Endodermal cell (in vitro differentiated cells): ENCODE data around the gene YPEL5. TPM values are rescaled to one million over a fixed set of nuclear protein-coding genes. Genes with fewer than 3 reads are reported as not detected.

ENCODE experiments used
- DNase-seq: peaks from one replicate; pipeline ENCODE4 v3.0.0-alpha.2; 2017
- H3K27ac ChIP-seq: 2 replicates; pipeline ENCODE4 v1.5.1; 2013; ENCODE audit warnings: mild to moderate bottlenecking, low read depth, low read length, moderate library complexity
- H3K27me3 ChIP-seq: 2 replicates; pipeline ENCODE4 v1.6.1; 2013; ENCODE audit warnings: mild to moderate bottlenecking, low read length, moderate library complexity; ENCODE audit not compliant: insufficient read depth, control insufficient read depth, poor library complexity, severe bottlenecking
- H3K36me3 ChIP-seq: 2 replicates; pipeline ENCODE4 v1.7.0; 2013; ENCODE audit warnings: mild to moderate bottlenecking, low read length, moderate library complexity; ENCODE audit not compliant: control insufficient read depth, insufficient read depth
- H3K4me1 ChIP-seq: one replicate; pipeline ENCODE4 v1.7.0; 2013; ENCODE audit warnings: low read length; ENCODE audit not compliant: control insufficient read depth, insufficient read depth
- H3K4me3 ChIP-seq: 2 replicates; pipeline ENCODE4 v1.5.1; 2013; ENCODE audit warnings: mild to moderate bottlenecking, low read length, moderate library complexity
- H3K9ac ChIP-seq: 2 replicates; pipeline ENCODE4 v1.6.1; 2013; ENCODE audit warnings: mild to moderate bottlenecking, low read length, moderate library complexity; ENCODE audit not compliant: poor library complexity, severe bottlenecking; ENCODE audit errors: extremely low read depth
- H3K9me3 ChIP-seq: 2 replicates; pipeline ENCODE4 v1.6.1; 2013; ENCODE audit warnings: mild to moderate bottlenecking, low read length, moderate library complexity; ENCODE audit not compliant: control insufficient read depth
- H3K27ac Mint-ChIP-seq: 2 replicates; pipeline ENCODE4 v1.8.0; 2020; ENCODE audit warnings: mixed read lengths
- H3K27me3 Mint-ChIP-seq: 2 replicates; pipeline ENCODE4 v1.8.0; 2021; ENCODE audit warnings: mild to moderate bottlenecking, mixed read lengths; ENCODE audit not compliant: insufficient read depth
- H3K36me3 Mint-ChIP-seq: 2 replicates; pipeline ENCODE4 v1.8.0; 2020; ENCODE audit warnings: low read depth, mixed read lengths
- H3K4me1 Mint-ChIP-seq: 2 replicates; pipeline ENCODE4 v1.8.0; 2020; ENCODE audit warnings: mixed read lengths
- H3K4me3 Mint-ChIP-seq: 2 replicates; pipeline ENCODE4 v1.8.0; 2020; ENCODE audit warnings: mild to moderate bottlenecking, moderate library complexity, mixed read lengths
- H3K9me3 Mint-ChIP-seq: 2 replicates; pipeline ENCODE4 v1.8.0; 2020; ENCODE audit warnings: mild to moderate bottlenecking, mixed read lengths
- WGBS, 2 experiments: methylation state at CpG; one replicate each; pipeline versions ENCODE4 v1.1.5 to v1.1.7; 2013; ENCODE audit warnings: missing lambda C conversion rate in 2 of 2, mixed read lengths in 1 of 2; ENCODE audit not compliant: insufficient coverage in 1 of 2, insufficient read length in 1 of 2; 5-methylcytosine and 5-hydroxymethylcytosine counted together
- total RNA-seq, 2 donors: library from RNA; stranded (reverse); fragmentation: NEBNext Ultra II Directional in 1 of 2; extraction: Animal tissue kit (Norgen Biotek cat#: 25700) in 1 of 2; gene quantifications; 2 replicates in 1 of 2; 3 replicates in 1 of 2; pipeline ENCODE4 v1.2.1, GENCODE V29; 2021
- TF ChIP-seq, protein P1 (sequence below): fragments of 200-600 bp; sonication (generic); conservative IDR thresholded peaks from 2 replicates; pipeline ENCODE4 v1.5.0; 2021; ENCODE audit warnings: antibody characterized with exemption, mild to moderate bottlenecking

YPEL5 gene
- total RNA-seq, 2 donors from 2014 or later, result 80.1 to 97.2 TPM

GRCh38 chr2:30155202-30155601, 8.4 kb downstream of the YPEL5 start:
- no peaks in the 10 kb centered on the region for H3K27me3 ChIP-seq
- no peak overlapping the region for H3K9ac ChIP-seq
- DNase-seq, result no peak
- peaks cover 20% of the 10 kb centered on the region for H3K4me1 ChIP-seq
- 100% methylated on average over 1 of the region's 2 CpGs; no CpG with 5 or more reads in 1 of the 2 experiments for WGBS, 2 experiments
- TF ChIP-seq, protein P1, sequence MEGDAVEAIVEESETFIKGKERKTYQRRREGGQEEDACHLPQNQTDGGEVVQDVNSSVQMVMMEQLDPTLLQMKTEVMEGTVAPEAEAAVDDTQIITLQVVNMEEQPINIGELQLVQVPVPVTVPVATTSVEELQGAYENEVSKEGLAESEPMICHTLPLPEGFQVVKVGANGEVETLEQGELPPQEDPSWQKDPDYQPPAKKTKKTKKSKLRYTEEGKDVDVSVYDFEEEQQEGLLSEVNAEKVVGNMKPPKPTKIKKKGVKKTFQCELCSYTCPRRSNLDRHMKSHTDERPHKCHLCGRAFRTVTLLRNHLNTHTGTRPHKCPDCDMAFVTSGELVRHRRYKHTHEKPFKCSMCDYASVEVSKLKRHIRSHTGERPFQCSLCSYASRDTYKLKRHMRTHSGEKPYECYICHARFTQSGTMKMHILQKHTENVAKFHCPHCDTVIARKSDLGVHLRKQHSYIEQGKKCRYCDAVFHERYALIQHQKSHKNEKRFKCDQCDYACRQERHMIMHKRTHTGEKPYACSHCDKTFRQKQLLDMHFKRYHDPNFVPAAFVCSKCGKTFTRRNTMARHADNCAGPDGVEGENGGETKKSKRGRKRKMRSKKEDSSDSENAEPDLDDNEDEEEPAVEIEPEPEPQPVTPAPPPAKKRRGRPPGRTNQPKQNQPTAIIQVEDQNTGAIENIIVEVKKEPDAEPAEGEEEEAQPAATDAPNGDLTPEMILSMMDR, result no peak
- Mint-ChIP-seq H3K9me3 (no peaks in the 10 kb centered on the region), H3K36me3 (peaks cover 61% of the 10 kb centered on the region), H3K27me3 (no peaks in the 10 kb centered on the region), H3K27ac (no peak overlapping the region), H3K4me3 (no peak overlapping the region), H3K4me1 (peaks cover 50% of the 10 kb centered on the region)
- no peaks in the 10 kb centered on the region for H3K9me3 ChIP-seq
- H3K27ac ChIP-seq, result no peak overlapping the region
- no peak overlapping the region for H3K4me3 ChIP-seq
- H3K36me3 ChIP-seq, result peaks cover 60% of the 10 kb centered on the region

DNA sequence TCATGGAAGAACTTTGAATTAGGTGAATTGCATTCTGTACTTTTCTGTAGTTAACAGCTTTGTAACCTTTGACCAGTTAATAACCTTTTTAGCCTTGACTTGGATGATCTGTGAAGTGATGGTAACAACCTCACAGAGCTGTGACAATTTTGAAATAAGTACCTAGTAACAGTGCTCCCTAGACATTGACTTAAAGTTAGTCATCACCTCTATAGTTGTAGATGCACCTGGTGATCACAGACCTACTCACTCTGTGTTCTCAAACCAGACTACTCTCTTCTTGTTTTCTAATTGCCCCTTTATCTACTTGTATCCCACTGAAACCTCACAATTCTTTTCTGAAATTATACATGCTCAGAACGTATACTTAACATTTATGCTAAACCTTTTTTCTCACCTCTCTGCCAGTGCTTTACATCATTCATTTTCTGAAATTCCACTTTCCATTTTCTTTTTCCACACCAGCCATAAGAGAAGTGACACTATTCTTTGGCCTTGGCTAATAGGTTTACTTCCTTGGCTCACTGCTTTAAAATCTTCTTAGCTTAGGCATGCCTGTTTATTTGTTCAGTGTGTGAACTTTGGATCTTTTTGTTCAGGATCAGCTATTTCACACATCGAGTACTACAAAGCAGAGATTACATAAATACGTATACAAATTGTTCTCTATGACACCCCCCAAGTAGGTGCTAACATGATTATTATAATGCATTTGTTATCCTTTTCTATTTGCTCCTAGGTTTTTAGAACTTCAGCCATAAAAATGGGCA, 9.3 kb downstream of the YPEL5 start:
- H3K36me3 Mint-ChIP-seq, result peaks cover 64% of the 10 kb centered on the region
- H3K4me1 ChIP-seq, result peaks cover 23% of the 10 kb centered on the region
- H3K27me3 ChIP-seq, result no peaks in the 10 kb centered on the region
- H3K9ac ChIP-seq, result no peak overlapping the region
- DNase-seq, result no peak
- TF ChIP-seq, protein P1, result no peak
- no peaks in the 10 kb centered on the region for H3K27me3 Mint-ChIP-seq
- peak overlapping the region; percentile 24 for H3K4me3 Mint-ChIP-seq
- peaks cover 49% of the 10 kb centered on the region for H3K4me1 Mint-ChIP-seq
- H3K27ac ChIP-seq, result no peak overlapping the region
- peaks cover 59% of the 10 kb centered on the region for H3K36me3 ChIP-seq
- H3K9me3 ChIP-seq, result no peaks in the 10 kb centered on the region
- H3K4me3 ChIP-seq, result peak overlapping the region; percentile 50
- H3K9me3 Mint-ChIP-seq, result no peaks in the 10 kb centered on the region
- WGBS, 2 experiments, result 59 to 75% methylated on average over 1 to 3 of the region's 3 CpGs
- H3K27ac Mint-ChIP-seq, result peak overlapping the region; percentile 45

GRCh38 chr2:30157616-30158015, 10.8 kb downstream of the YPEL5 start:
- DNase-seq, result no peak
- WGBS, 2 experiments, result 96 to 97% methylated on average over 4 of the region's 4 CpGs

More at GRCh38 chr2:30157616-30158015, 10.8 kb downstream of the YPEL5 start:
- Histone ChIP-seq H3K9ac (no peak overlapping the region), H3K27ac (no peak overlapping the region), H3K27me3 (no peaks in the 10 kb centered on the region), H3K4me1 (peaks cover 26% of the 10 kb centered on the region), H3K9me3 (no peaks in the 10 kb centered on the region), H3K4me3 (no peak overlapping the region), H3K36me3 (peaks cover 57% of the 10 kb centered on the region)
- Mint-ChIP-seq H3K27me3 (no peaks in the 10 kb centered on the region), H3K36me3 (peaks cover 59% of the 10 kb centered on the region), H3K9me3 (no peaks in the 10 kb centered on the region), H3K4me1 (peaks cover 51% of the 10 kb centered on the region), H3K27ac (no peak overlapping the region), H3K4me3 (no peak overlapping the region)
- TF ChIP-seq, protein P1, result no peak
